Common myeloid progenitor, CD34-positive (primary cell): ENCODE data around the gene RBBP8NL.

Source experiments
- CTCF ChIA-PET: fragments of 350-600 bp; sonication (Branson Sonifier 250); formaldehyde crosslinking; loops from one replicate; lab custom pipeline; 2021; ENCODE audit warnings: antibody characterized with exemption; lab: Charles Lee
- POLR2A ChIA-PET: fragments of 350-600 bp; sonication (Branson Sonifier 250); formaldehyde crosslinking; loops from one replicate; lab custom pipeline; 2021; ENCODE audit warnings: antibody characterized with exemption; lab: Charles Lee
- DNase-seq, 3 donors: peaks; one replicate each; pipeline versions ENCODE4 v3.0.0 to v3.0.0-alpha.2; 2013
- H3K27ac ChIP-seq, 2 experiments: 1 replicate in 1 of 2; 2 replicates in 1 of 2; pipeline ENCODE4 v1.7.0; 2013; ENCODE audit warnings: inconsistent platforms in 2 of 2, low read length in 2 of 2, mild to moderate bottlenecking in 2 of 2, low read depth in 1 of 2, moderate library complexity in 1 of 2; ENCODE audit not compliant: severe bottlenecking in 2 of 2, insufficient read depth in 1 of 2, poor library complexity in 1 of 2
- H3K27me3 ChIP-seq, 5 experiments: replicated peaks in 2 of 5; 1 replicate in 3 of 5; 2 replicates in 2 of 5; pipeline versions ENCODE4 v1.6.1 to v1.7.0; 2013; ENCODE audit warnings: low read length in 4 of 5, mild to moderate bottlenecking in 2 of 5, moderate library complexity in 2 of 5, inconsistent platforms in 1 of 5; ENCODE audit not compliant: insufficient read depth in 5 of 5, control insufficient read depth in 4 of 5
- H3K36me3 ChIP-seq, 4 experiments: 1 replicate in 2 of 4; 2 replicates in 2 of 4; pipeline versions ENCODE4 v1.6.1 to v1.7.0; 2013; ENCODE audit warnings: low read length in 3 of 4, control low read depth in 1 of 4, mild to moderate bottlenecking in 1 of 4; ENCODE audit not compliant: control insufficient read depth in 4 of 4, insufficient read depth in 4 of 4
- H3K4me1 ChIP-seq, 4 experiments: 1 replicate in 3 of 4; 2 replicates in 1 of 4; pipeline versions ENCODE4 v1.6.1 to v1.7.1; 2013; ENCODE audit warnings: low read length in 3 of 4, mild to moderate bottlenecking in 3 of 4, control low read depth in 1 of 4, inconsistent platforms in 1 of 4, moderate library complexity in 1 of 4; ENCODE audit not compliant: control insufficient read depth in 4 of 4, insufficient read depth in 4 of 4; ENCODE audit errors: control extremely low read depth in 1 of 4
- H3K4me3 ChIP-seq, 7 experiments: 1 replicate in 4 of 7; 2 replicates in 3 of 7; pipeline versions ENCODE4 v1.5.1 to v1.7.0; 2013; ENCODE audit warnings: mild to moderate bottlenecking in 7 of 7, low read length in 6 of 7, moderate library complexity in 6 of 7, inconsistent platforms in 2 of 7, low read depth in 2 of 7, control low read depth in 1 of 7; ENCODE audit not compliant: insufficient read depth in 4 of 7, control insufficient read depth in 1 of 7; ENCODE audit errors: extremely low read depth in 1 of 7
- H3K9me3 ChIP-seq, 5 experiments: 1 replicate in 4 of 5; 2 replicates in 1 of 5; pipeline versions ENCODE4 v1.6.1 to v1.7.1; 2013; ENCODE audit warnings: low read length in 4 of 5, mild to moderate bottlenecking in 2 of 5, inconsistent platforms in 1 of 5, low read depth in 1 of 5, moderate library complexity in 1 of 5; ENCODE audit not compliant: control insufficient read depth in 4 of 5, insufficient read depth in 2 of 5; ENCODE audit errors: control extremely low read depth in 1 of 5
- WGBS: methylation state at CpG from one replicate; pipeline ENCODE4 v1.1.5; 2013; ENCODE audit not compliant: insufficient coverage; 5-methylcytosine and 5-hydroxymethylcytosine counted together

The RBBP8NL gene

GRCh38 chr20:62455929-62456328 is 28.6 kb upstream of the RBBP8NL start:
- no peaks in the 10 kb centered on the region for H3K36me3 ChIP-seq
- 79% methylated on average over 13 of the region's 15 CpGs for WGBS
- H3K9me3 ChIP-seq = no peaks in the 10 kb centered on the region
- DNase-seq = no peak
- H3K27ac ChIP-seq = no peak overlapping the region
- CTCF ChIA-PET = no interaction called here
- H3K4me1 ChIP-seq = no peaks in the 10 kb centered on the region
- H3K27me3 ChIP-seq = peaks cover 0 to 67% (median 13%) of the 10 kb centered on the region in 5 experiments
- no peak overlapping the region for H3K4me3 ChIP-seq
- POLR2A ChIA-PET = no interaction called here

GRCh38 chr20:62454904-62455636 is 27.7 kb upstream of the RBBP8NL start:
- DNase-seq = no peak
- Histone ChIP-seq H3K27ac (no peak overlapping the region), H3K27me3 (peaks cover 0 to 72% (median 13%) of the 10 kb centered on the region in 5 experiments), H3K4me1 (no peaks in the 10 kb centered on the region), H3K9me3 (no peaks in the 10 kb centered on the region), H3K36me3 (no peaks in the 10 kb centered on the region), H3K4me3 (no peak overlapping the region)
- POLR2A ChIA-PET = no interaction called here
- WGBS = 66% methylated on average over 27 of the region's 30 CpGs
- CTCF ChIA-PET = no interaction called here

- POLR2A ChIA-PET = no interaction called here
- Histone ChIP-seq H3K4me1 (no peaks in the 10 kb centered on the region), H3K36me3 (no peaks in the 10 kb centered on the region), H3K9me3 (no peaks in the 10 kb centered on the region), H3K27me3 (peaks cover 0 to 64% (median 13%) of the 10 kb centered on the region in 5 experiments), H3K27ac (no peak overlapping the region), H3K4me3 (no peak overlapping the region)
- DNase-seq = no peak
- CTCF ChIA-PET = no interaction called here
- WGBS = 86% methylated on average over 16 of the region's 17 CpGs
Observed at GRCh38 chr20:62453186-62453808, 26.0 kb upstream of the RBBP8NL start.

- no peak for DNase-seq
- no peak overlapping the region for H3K4me3 ChIP-seq
- H3K4me1 ChIP-seq = no peaks in the 10 kb centered on the region
- CTCF ChIA-PET = no interaction called here
- WGBS = 88% methylated on average over 13 of the region's 18 CpGs
- POLR2A ChIA-PET = no interaction called here
- H3K27ac ChIP-seq = no peak overlapping the region
- H3K36me3 ChIP-seq = no peaks in the 10 kb centered on the region
- H3K9me3 ChIP-seq = no peaks in the 10 kb centered on the region
- H3K27me3 ChIP-seq = peaks cover 0 to 61% (median 12%) of the 10 kb centered on the region in 5 experiments
Observed at GRCh38 chr20:62452475-62453095, 25.2 kb upstream of the RBBP8NL start.

- WGBS = 90% methylated on average over 3 of the region's 3 CpGs
- Histone ChIP-seq H3K36me3 (no peaks in the 10 kb centered on the region), H3K27ac (no peak overlapping the region), H3K9me3 (no peaks in the 10 kb centered on the region), H3K4me3 (no peak overlapping the region), H3K27me3 (peaks cover 0 to 57% (median 14%) of the 10 kb centered on the region in 5 experiments), H3K4me1 (no peaks in the 10 kb centered on the region)
- DNase-seq = no peak
- POLR2A ChIA-PET = no interaction called here
- CTCF ChIA-PET = no interaction called here
Observed at GRCh38 chr20:62451970-62452369, 24.6 kb upstream of the RBBP8NL start.

GRCh38 chr20:62451156-62451767 is 23.9 kb upstream of the RBBP8NL start:
- H3K9me3 ChIP-seq = no peaks in the 10 kb centered on the region
- no peak overlapping the region for H3K4me3 ChIP-seq
- no peak for DNase-seq
- H3K27me3 ChIP-seq = peaks cover 0 to 52% (median 14%) of the 10 kb centered on the region in 5 experiments
- ChIA-PET CTCF (no interaction called here), POLR2A (interaction anchor here (0.5 kb wide), 1 partner anchor 299 kb away, joined by 3 read pairs; no protein-coding TSS in a partner anchor)
- no peaks in the 10 kb centered on the region for H3K36me3 ChIP-seq
- no peaks in the 10 kb centered on the region for H3K4me1 ChIP-seq
- no peak overlapping the region for H3K27ac ChIP-seq
- WGBS = 82% methylated on average over 5 of the region's 10 CpGs
